CD4-positive, alpha-beta T cell (primary cell): Measurements from ENCODE around the gene GPRC5A. TPM values are rescaled to one million over a fixed set of nuclear protein-coding genes. Genes with fewer than 3 reads are reported as not detected.

Experiments
- ATAC-seq: fragments of 200-7000 bp; cut with Tn5 transposase; one replicate; pipeline ENCODE4 v1.10.0; 2022; ENCODE audit warnings: mild to moderate bottlenecking; ENCODE audit not compliant: poor library complexity
- CTCF ChIA-PET: fragments of 350-600 bp; sonication (Branson Sonifier 250); formaldehyde crosslinking; loops from one replicate; lab custom pipeline; 2021; ENCODE audit warnings: antibody characterized with exemption, inconsistent platforms; lab: Charles Lee
- POLR2A ChIA-PET: fragments of 350-600 bp; sonication (Branson Sonifier 250); formaldehyde crosslinking; loops from one replicate; lab custom pipeline; 2021; ENCODE audit warnings: antibody characterized with exemption, inconsistent platforms; lab: Charles Lee
- DNase-seq, 14 experiments: peaks; one replicate each; pipeline ENCODE4 v3.0.0-alpha.2; 2013 to 2020; ENCODE audit warnings: mixed read lengths in 2 of 14
- H3K27ac ChIP-seq, 2 donors: one replicate each; pipeline versions ENCODE4 v1.5.1 to v1.7.0; 2013; ENCODE audit warnings: low read length in 2 of 2, low read depth in 1 of 2, mild to moderate bottlenecking in 1 of 2
- H3K27me3 ChIP-seq, 2 experiments: 1 replicate in 1 of 2; 2 replicates in 1 of 2; pipeline versions ENCODE4 v1.6.1 to v1.7.0; 2013; ENCODE audit warnings: low read length in 2 of 2, control low read depth in 1 of 2, mild to moderate bottlenecking in 1 of 2, moderate library complexity in 1 of 2; ENCODE audit not compliant: insufficient read depth in 2 of 2, control insufficient read depth in 1 of 2
- H3K36me3 ChIP-seq: one replicate; pipeline ENCODE4 v1.6.1; 2013; ENCODE audit warnings: low read length, control low read depth; ENCODE audit not compliant: insufficient read depth
- H3K4me1 ChIP-seq: one replicate; pipeline ENCODE4 v1.6.1; 2013; ENCODE audit warnings: low read length, control low read depth; ENCODE audit not compliant: insufficient read depth
- H3K4me3 ChIP-seq: one replicate; pipeline ENCODE4 v1.5.1; 2013; ENCODE audit warnings: mild to moderate bottlenecking, low read length, moderate library complexity
- H3K9me3 ChIP-seq, 2 experiments: 1 replicate in 1 of 2; 2 replicates in 1 of 2; pipeline versions ENCODE4 v1.6.1 to v1.7.0; 2013; ENCODE audit warnings: low read length in 2 of 2, mild to moderate bottlenecking in 2 of 2, control low read depth in 1 of 2, moderate library complexity in 1 of 2; ENCODE audit not compliant: control insufficient read depth in 1 of 2, insufficient read depth in 1 of 2
- H3K27ac Mint-ChIP-seq: one replicate; pipeline ENCODE4 v1.8.0; 2020; ENCODE audit warnings: mixed read lengths
- H3K27me3 Mint-ChIP-seq: one replicate; pipeline ENCODE4 v1.8.0; 2021; ENCODE audit warnings: mixed read lengths
- H3K36me3 Mint-ChIP-seq: one replicate; pipeline ENCODE4 v1.8.0; 2021; ENCODE audit warnings: low read depth, mixed read lengths
- H3K4me1 Mint-ChIP-seq: one replicate; pipeline ENCODE4 v1.8.0; 2021; ENCODE audit warnings: low read depth, mixed read lengths
- H3K4me3 Mint-ChIP-seq: one replicate; pipeline ENCODE4 v1.8.0; 2020; ENCODE audit warnings: mild to moderate bottlenecking, mixed read lengths
- H3K9me3 Mint-ChIP-seq: one replicate; pipeline ENCODE4 v1.8.0; 2020; ENCODE audit warnings: mixed read lengths
- CTCF ChIP-seq: fragments of 200-600 bp; IDR thresholded peaks from one replicate; pipeline ENCODE4 v1.8.0; 2022; ENCODE audit warnings: antibody characterized with exemption, mild to moderate bottlenecking
- intact Hi-C, 2 experiments: fragments of 100-400 bp; cut with DNase I in 1 of 2; cut with micrococcal nuclease in 1 of 2; formaldehyde crosslinking; loops; one replicate each; pipeline versions ENCODE4 v1.15.1 to v1.9.0; 2023 to 2025; cut with DNase I, micrococcal nuclease
- total RNA-seq, 174 experiments: library from RNA in 2 of 174; stranded (reverse) in 2 of 174; gene quantifications; one replicate each; pipeline ENCODE4 v1.2.3 and lab custom pipeline; 2021 to 2026

GPRC5A gene
- total RNA-seq, 2 experiments from 2014 or later, result 0.14 to 0.47 TPM

GRCh38 chr12:12893438-12893837 is 2.1 kb downstream of the GPRC5A start:
- no peak overlapping the region for H3K27ac Mint-ChIP-seq

GRCh38 chr12:12896260-12896659 is 4.9 kb downstream of the GPRC5A start:
- Histone ChIP-seq H3K27ac (no peak overlapping the region), H3K4me1 (peaks cover 5% of the 10 kb centered on the region), H3K4me3 (no peak overlapping the region), H3K9me3 (no peaks in the 10 kb centered on the region), H3K27me3 (peaks cover 6 to 13% of the 10 kb centered on the region in 2 experiments), H3K36me3 (no peaks in the 10 kb centered on the region)
- intact Hi-C loops, result no loop called here
- Mint-ChIP-seq H3K9me3 (no peaks in the 10 kb centered on the region), H3K4me1 (peaks cover 7% of the 10 kb centered on the region), H3K36me3 (no peaks in the 10 kb centered on the region), H3K27me3 (peaks cover 23% of the 10 kb centered on the region), H3K4me3 (no peak overlapping the region), H3K27ac (no peak overlapping the region)
- no peak for ATAC-seq
- POLR2A ChIA-PET, result interaction anchor here (0.7 kb wide), 1 partner anchor 17 kb away, joined by 4 read pairs; no protein-coding TSS in a partner anchor
- no peak for DNase-seq
- CTCF ChIA-PET, result interaction anchor here (0.7 kb wide), 1 partner anchor 496 kb away, joined by 3 read pairs; no protein-coding TSS in a partner anchor
- TF ChIP-seq CTCF, result no peak

More at GRCh38 chr12:12893438-12893837, 2.1 kb downstream of the GPRC5A start:
- no peaks in the 10 kb centered on the region for H3K9me3 Mint-ChIP-seq
- peaks cover 30% of the 10 kb centered on the region for H3K27me3 Mint-ChIP-seq
- H3K4me3 ChIP-seq, result no peak overlapping the region
- no peaks in the 10 kb centered on the region for H3K36me3 ChIP-seq
- H3K27ac ChIP-seq, result no peak overlapping the region
- peaks cover 19% of the 10 kb centered on the region for H3K4me1 Mint-ChIP-seq
- H3K36me3 Mint-ChIP-seq, result no peaks in the 10 kb centered on the region
- CTCF ChIA-PET, result no interaction called here
- POLR2A ChIA-PET, result no interaction called here
- peaks cover 20 to 25% of the 10 kb centered on the region in 2 experiments for H3K27me3 ChIP-seq
- H3K4me3 Mint-ChIP-seq, result peak overlapping the region; percentile 20
- TF ChIP-seq CTCF, result no peak
- intact Hi-C loops, result loop anchor here in 1 of 2 experiments (5.0 kb wide), 1 partner anchor 56 kb away; no protein-coding TSS in a partner anchor
- H3K4me1 ChIP-seq, result peaks cover 14% of the 10 kb centered on the region
- H3K9me3 ChIP-seq, result no peaks in the 10 kb centered on the region
- DNase-seq, result no peak
- no peak for ATAC-seq

- Mint-ChIP-seq H3K27me3 (peaks cover 15% of the 10 kb centered on the region), H3K27ac (no peak overlapping the region), H3K36me3 (no peaks in the 10 kb centered on the region), H3K4me1 (no peaks in the 10 kb centered on the region), H3K9me3 (no peaks in the 10 kb centered on the region), H3K4me3 (no peak overlapping the region)
- no peak for ATAC-seq
- Histone ChIP-seq H3K4me1 (no peaks in the 10 kb centered on the region), H3K36me3 (no peaks in the 10 kb centered on the region), H3K27ac (no peak overlapping the region), H3K9me3 (no peaks in the 10 kb centered on the region), H3K27me3 (peaks cover 3 to 4% of the 10 kb centered on the region in 2 experiments), H3K4me3 (no peak overlapping the region)
- intact Hi-C loops, result no loop called here
- no peak for TF ChIP-seq CTCF
- DNase-seq, result no peak
- ChIA-PET CTCF (no interaction called here), POLR2A (no interaction called here)
These were observed 5.9 kb downstream of the GPRC5A start for GRCh38 chr12:12897302-12897701.
